A549 treated with RU486 at 1 μM for 4 hours (cell line): ENCODE results near the gene HOTAIR. TPM values are rescaled to one million over a fixed set of nuclear protein-coding genes. Genes with fewer than 3 reads are reported as not detected.

Source experiments
- total RNA-seq: library from RNA; stranded (reverse); fragments of 200-300 nt; extraction: Qiagen RNA extraction; gene quantifications from 5 replicates; pipeline ENCODE4 v1.2.3, GENCODE V29; 2022; ENCODE audit warnings: low read depth

The HOTAIR gene
- 0.07 to 0.17 TPM (median 0.12 TPM) in 4 of 5 replicates, not detected in the other for total RNA-seq

DNA sequence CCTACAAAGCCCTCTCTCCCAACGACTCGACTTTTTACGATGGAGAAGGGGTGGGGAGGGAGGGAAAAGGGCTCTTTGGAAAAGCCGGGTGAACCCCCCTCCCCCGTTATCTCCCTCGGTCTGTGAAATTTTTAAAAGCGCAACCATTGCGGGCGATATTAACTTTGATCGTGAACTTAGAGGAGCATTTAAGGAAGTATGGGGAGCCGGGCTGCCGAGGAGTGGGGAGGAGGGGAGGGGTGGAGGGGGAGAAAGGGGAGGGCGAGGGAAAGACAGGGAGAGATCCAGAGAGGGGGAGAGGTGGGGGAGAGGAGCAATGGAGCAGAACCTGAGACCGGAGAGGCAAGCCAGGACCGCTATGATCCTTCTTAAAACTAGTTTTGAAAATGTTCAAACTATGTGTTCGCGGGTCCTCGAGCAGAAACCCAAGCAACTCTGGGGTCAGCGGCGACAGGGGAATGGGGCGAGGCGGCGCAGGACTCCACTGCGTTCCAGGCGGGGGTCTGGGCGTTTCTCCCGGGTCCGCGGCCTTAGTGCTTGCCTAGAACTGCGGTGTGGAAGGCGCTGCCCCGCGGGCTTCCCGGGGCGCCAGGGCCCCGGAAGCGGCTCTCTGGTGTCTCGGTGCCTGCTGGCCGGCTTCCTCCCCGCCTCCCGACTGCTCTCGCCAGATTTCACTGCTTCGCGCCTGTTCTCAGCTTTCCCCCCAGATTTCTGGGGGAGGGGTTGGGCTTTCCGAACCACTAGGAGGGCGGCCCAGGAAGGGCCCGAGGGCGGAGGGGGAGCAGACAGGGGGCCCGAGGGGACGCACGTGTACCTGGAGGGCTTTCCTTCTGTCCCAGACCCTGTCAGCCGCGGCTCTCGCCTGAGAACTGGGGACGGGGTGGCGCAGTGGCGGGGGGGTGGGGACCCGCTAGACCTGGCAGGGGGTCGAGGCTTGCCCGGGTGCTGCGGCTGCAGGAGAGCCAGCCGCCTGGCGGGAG, at the start of gene HOTAIR:
HOTAIR (minus strand) TSS at position 871 of the 980 bp plus-strand sequence.

DNA sequence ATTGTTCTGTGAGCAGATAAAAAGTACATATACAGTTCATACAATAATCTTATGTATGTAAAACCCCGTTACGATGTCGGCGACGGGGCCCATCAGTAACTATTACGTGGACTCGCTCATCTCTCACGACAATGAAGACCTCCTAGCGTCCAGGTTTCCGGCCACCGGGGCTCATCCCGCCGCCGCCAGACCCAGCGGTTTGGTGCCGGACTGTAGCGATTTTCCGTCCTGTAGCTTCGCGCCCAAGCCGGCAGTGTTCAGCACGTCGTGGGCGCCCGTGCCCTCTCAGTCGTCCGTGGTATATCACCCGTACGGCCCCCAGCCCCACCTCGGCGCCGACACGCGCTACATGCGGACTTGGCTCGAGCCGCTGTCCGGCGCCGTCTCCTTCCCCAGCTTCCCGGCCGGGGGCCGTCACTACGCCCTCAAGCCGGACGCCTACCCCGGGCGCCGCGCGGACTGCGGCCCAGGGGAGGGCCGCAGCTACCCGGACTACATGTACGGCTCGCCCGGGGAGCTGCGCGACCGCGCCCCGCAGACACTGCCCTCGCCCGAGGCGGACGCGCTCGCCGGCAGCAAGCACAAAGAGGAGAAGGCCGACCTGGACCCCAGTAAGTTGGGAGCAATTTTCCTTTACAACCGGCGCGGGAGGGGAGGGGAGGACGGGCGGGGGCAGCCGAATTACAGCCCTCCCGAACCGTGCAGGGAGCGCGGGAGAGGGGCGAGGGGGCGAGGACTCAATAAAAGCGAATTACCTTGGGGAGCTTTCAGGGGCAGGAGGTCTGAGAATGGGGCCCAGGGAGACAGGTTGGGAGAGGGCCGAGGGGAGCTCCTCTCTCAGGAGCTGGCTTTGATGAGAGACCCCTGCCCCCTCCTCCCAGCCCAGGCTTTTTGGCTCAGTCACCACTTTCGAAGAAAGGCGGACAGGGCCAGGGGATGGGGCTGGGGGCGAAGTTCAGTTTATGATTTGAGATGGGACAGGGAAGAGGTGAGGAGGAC, 25.7 kb upstream of the HOTAIR start, which contains the start of gene HOXC9:
HOXC9 (plus strand) TSS at position 46 of the 999 bp plus-strand sequence; CDS start at position 74, 28 bp downstream.

DNA sequence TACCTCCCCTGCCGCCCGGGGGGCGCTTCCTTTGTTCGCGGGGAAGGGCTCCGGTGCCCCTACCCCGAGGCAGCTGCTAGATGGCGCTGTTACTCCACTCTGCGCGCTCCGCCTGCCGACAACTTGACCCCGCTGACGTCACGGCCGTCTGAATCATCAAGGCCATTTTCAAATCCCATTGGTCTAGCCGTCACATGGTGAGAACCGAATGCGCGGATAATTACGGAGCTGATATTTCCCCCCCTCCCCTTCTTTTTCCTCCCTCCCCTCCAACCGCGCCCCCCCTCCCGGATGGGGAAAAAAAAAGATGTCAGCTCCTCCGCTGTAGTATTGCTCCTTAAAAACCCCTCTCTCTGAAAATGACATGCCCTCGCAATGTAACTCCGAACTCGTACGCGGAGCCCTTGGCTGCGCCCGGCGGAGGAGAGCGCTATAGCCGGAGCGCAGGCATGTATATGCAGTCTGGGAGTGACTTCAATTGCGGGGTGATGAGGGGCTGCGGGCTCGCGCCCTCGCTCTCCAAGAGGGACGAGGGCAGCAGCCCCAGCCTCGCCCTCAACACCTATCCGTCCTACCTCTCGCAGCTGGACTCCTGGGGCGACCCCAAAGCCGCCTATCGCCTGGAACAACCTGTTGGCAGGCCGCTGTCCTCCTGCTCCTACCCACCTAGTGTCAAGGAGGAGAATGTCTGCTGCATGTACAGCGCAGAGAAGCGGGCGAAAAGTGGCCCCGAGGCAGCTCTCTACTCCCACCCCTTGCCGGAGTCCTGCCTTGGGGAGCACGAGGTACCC, 10.3 kb upstream of the HOTAIR start, which contains the start of gene HOXC10:
HOXC10 (plus strand) TSS at position 246 of the 791 bp plus-strand sequence; CDS start at position 360, 114 bp downstream.

GRCh38 chr12:53972722-53973235, 2.0 kb downstream of the HOTAIR start, which contains the start of gene HOXC11:
TSS of gene HOXC11 (plus strand) at chr12:53973126. CDS start at chr12:53973242, 116 bp downstream.

DNA sequence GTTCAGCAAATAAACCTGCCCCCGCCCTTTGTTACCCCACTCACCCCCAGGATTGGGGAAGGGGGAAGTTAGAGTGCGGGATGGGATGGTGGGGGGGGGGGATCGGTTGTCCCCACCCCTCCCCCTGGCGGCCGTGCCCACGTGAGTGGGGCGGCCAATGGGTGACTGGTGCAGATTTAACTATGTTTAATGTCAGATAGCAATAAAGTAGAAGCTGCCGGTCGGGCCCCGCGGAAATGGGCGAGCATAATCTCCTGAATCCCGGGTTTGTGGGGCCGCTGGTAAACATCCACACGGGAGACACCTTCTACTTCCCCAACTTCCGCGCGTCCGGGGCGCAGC, 20.1 kb downstream of the HOTAIR start, which contains the start of gene HOXC12:
HOXC12 (plus strand) TSS at position 210 of the 342 bp plus-strand sequence; CDS start at position 237, 27 bp downstream.

DNA sequence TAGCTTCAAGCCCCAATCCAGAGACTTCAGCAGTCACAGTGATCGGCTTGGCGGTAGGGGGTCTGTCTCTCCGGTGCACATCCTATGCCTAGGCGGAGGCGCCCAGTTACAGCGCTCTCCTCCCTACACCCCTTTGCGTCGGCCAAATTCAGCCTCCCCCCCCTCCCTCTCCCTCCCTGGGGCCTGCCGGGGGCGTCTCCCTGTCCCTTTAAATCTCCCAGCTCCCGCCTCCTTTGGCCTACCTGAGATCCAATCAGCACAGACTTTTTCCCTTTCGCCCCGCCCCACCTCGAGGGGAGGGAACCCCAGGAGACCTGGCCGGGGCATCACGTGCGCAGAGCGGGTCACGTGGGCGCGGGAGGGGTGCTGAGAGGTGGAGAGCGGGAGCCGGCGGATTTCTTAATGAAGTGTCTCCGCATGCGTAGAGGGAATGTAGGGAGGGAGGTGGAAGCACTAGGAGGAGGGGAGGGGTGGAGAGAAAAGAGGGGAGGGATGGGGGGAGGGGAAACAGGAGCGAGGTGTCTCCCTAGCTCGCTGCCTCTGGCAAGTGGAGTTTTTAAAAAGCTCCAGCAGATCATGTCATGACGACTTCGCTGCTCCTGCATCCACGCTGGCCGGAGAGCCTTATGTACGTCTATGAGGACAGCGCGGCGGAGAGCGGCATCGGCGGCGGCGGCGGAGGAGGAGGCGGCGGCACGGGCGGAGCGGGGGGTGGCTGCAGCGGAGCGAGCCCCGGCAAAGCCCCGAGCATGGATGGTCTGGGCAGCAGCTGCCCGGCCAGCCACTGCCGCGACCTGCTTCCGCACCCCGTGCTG, 36.2 kb downstream of the HOTAIR start, which contains the start of gene HOXC13:
HOXC13 (plus strand) TSS at position 506 of the 815 bp plus-strand sequence; CDS start at position 582, 76 bp downstream.

Other genes starting within 250 kb of the HOTAIR start
- 16.0 to 22.1 TPM (median 18.4 TPM) in 5 replicates for gene CALCOCO1, start 247.5 kb downstream of the HOTAIR start, total RNA-seq
- gene CISTR, start 223.0 kb downstream of the HOTAIR start, total RNA-seq = not detected in 5 replicates
- 7.7 to 14.1 TPM (median 9.8 TPM) in 5 replicates for gene HOXC13, start 36.1 kb downstream of the HOTAIR start, total RNA-seq
- gene HOXC12, start 20.1 kb downstream of the HOTAIR start, total RNA-seq = not detected in 5 replicates
- 0.39 to 0.58 TPM (median 0.45 TPM) in 5 replicates for gene HOXC11, start 1.8 kb downstream of the HOTAIR start, total RNA-seq
- 2.2 to 5.4 TPM (median 2.6 TPM) in 5 replicates for gene HOXC10, start 10.2 kb upstream of the HOTAIR start, total RNA-seq
- gene HOXC9, start 25.2 kb upstream of the HOTAIR start, total RNA-seq = 11.4 to 14.1 TPM (median 13.1 TPM) in 5 replicates
- gene HOXC8, start 34.0 kb upstream of the HOTAIR start, total RNA-seq = 4.4 to 5.6 TPM (median 5.3 TPM) in 5 replicates
- gene HOXC6, start 53.5 kb upstream of the HOTAIR start, total RNA-seq = 4.2 to 5.4 TPM (median 4.5 TPM) in 5 replicates
- gene HOXC5, start 58.1 kb upstream of the HOTAIR start, total RNA-seq = 0.43 to 1.1 TPM (median 0.80 TPM) in 5 replicates
- 2.2 to 4.2 TPM (median 3.8 TPM) in 5 replicates for gene HOXC4, start 78.9 kb upstream of the HOTAIR start, total RNA-seq
- gene SMUG1, start 214.0 kb upstream of the HOTAIR start, total RNA-seq = 22.8 to 33.0 TPM (median 31.6 TPM) in 5 replicates